CD4-positive, alpha-beta T cell treated with Interleukin-10 for 1 hour (primary cell): Measurements from ENCODE around the gene FAM216B.

Experiments
- DNase-seq: peaks from one replicate; pipeline ENCODE4 v3.0.0-alpha.2; 2020

Gene FAM216B

GRCh38 chr13:42836930-42837690 is 55.7 kb downstream of the FAM216B start:
- no peak for DNase-seq
